Endothelial cell of umbilical vein (primary cell): ENCODE results near the gene CYFIP1. TPM values are rescaled to one million over a fixed set of nuclear protein-coding genes. Genes with fewer than 3 reads are reported as not detected.

Experiments
- BruUV-seq: library from RNA; stranded (reverse); fragments of 400-500 nt; replicated peaks from 2 replicates; lab custom pipeline; 2021; lab: Mats Ljungman, UMichigan
- CTCF ChIA-PET: fragments of 300-600, 350-600 bp; sonication (Branson Sonifier 250); formaldehyde crosslinking; loops from one replicate; lab custom pipeline; 2021; ENCODE audit warnings: antibody characterized with exemption, inconsistent platforms; lab: Charles Lee
- POLR2A ChIA-PET: fragments of 300-600, 350-600 bp; sonication (Branson Sonifier 250); formaldehyde crosslinking; loops from one replicate; lab custom pipeline; 2021; ENCODE audit warnings: antibody characterized with exemption, inconsistent platforms; lab: Charles Lee
- DNase-seq: peaks from one replicate; pipeline ENCODE4 v3.0.0-alpha.2; 2011; ENCODE audit warnings: low read depth, low spot score
- FAIRE-seq: peaks from 2 replicates; lab custom pipeline; 2011; peaks lifted over from hg19 to GRCh38; lab: Jason Lieb, UNC
- H2AFZ ChIP-seq: 2 replicates; pipeline ENCODE4 v1.6.0; 2012; ENCODE audit warnings: low read depth, low read length, control low read depth, inconsistent platforms
- H3K27ac ChIP-seq: 2 replicates; pipeline ENCODE4 v1.5.1; 2011; ENCODE audit warnings: low read depth, mild to moderate bottlenecking, control low read depth, low read length, moderate library complexity; ENCODE audit not compliant: insufficient read depth
- H3K27me3 ChIP-seq, 2 experiments: 2 replicates each; pipeline versions ENCODE4 v1.6.0 to v1.6.1; 2011; ENCODE audit warnings: low read length in 2 of 2, mixed read lengths in 1 of 2; ENCODE audit not compliant: control insufficient read depth in 2 of 2, insufficient read depth in 2 of 2
- H3K36me3 ChIP-seq, 2 experiments: 2 replicates in 1 of 2; 3 replicates in 1 of 2; pipeline ENCODE4 v1.5.1; 2011; ENCODE audit warnings: low read length in 2 of 2, mild to moderate bottlenecking in 1 of 2, moderate library complexity in 1 of 2; ENCODE audit not compliant: control insufficient read depth in 2 of 2, insufficient read depth in 2 of 2; ENCODE audit errors: extremely low read depth in 1 of 2
- H3K4me1 ChIP-seq: 3 replicates; pipeline ENCODE4 v1.5.1; 2011; ENCODE audit warnings: mild to moderate bottlenecking, low read length; ENCODE audit not compliant: control insufficient read depth, insufficient read depth; ENCODE audit errors: extremely low read depth
- H3K4me2 ChIP-seq: 2 replicates; pipeline ENCODE4 v1.6.1; 2011; ENCODE audit warnings: low read length, control low read depth, mixed read lengths; ENCODE audit not compliant: insufficient read depth
- H3K4me3 ChIP-seq, 3 experiments: fragments of 200-600 bp in 1 of 3; sonication (generic), shearing (Covaris generic) in 1 of 3; replicated peaks in 1 of 3; 2 replicates each; pipeline ENCODE4 v1.5.1; 2011 to 2016; ENCODE audit warnings: control low read depth in 3 of 3, low read length in 3 of 3, mild to moderate bottlenecking in 2 of 3, inconsistent platforms in 1 of 3, low read depth in 1 of 3, moderate library complexity in 1 of 3; ENCODE audit not compliant: insufficient read depth in 1 of 3
- H3K79me2 ChIP-seq: 2 replicates; pipeline ENCODE4 v1.6.0; 2012; ENCODE audit warnings: low read length, inconsistent platforms; ENCODE audit not compliant: control insufficient read depth, insufficient read depth
- H3K9ac ChIP-seq: replicated peaks from 2 replicates; pipeline ENCODE3; 2011; ENCODE audit warnings: low read length, control low read depth; ENCODE audit not compliant: insufficient read depth; ENCODE audit errors: extremely low read depth
- H3K9me1 ChIP-seq: replicated peaks from 3 replicates; pipeline ENCODE4 v1.6.0; 2011; ENCODE audit warnings: mild to moderate bottlenecking, low read length; ENCODE audit not compliant: control insufficient read depth, insufficient read depth; ENCODE audit errors: extremely low read depth
- H3K9me3 ChIP-seq: replicated peaks from 2 replicates; pipeline ENCODE4 v1.5.1; 2012; ENCODE audit warnings: low read length, inconsistent platforms; ENCODE audit not compliant: control insufficient read depth, insufficient read depth
- H4K20me1 ChIP-seq: replicated peaks from 2 replicates; pipeline ENCODE3; 2011; ENCODE audit warnings: mild to moderate bottlenecking, low read length; ENCODE audit not compliant: control insufficient read depth, insufficient read depth; ENCODE audit errors: extremely low read depth
- EZH2 ChIP-seq: IDR thresholded peaks from 2 replicates; pipeline ENCODE4 v1.6.1; 2012; ENCODE audit warnings: borderline replicate concordance, low read depth, mild to moderate bottlenecking, moderate library complexity, low read length, inconsistent platforms; ENCODE audit not compliant: severe bottlenecking
- FOS ChIP-seq: IDR thresholded peaks from 2 replicates; pipeline ENCODE4 v1.6.1; 2011; ENCODE audit warnings: mild to moderate bottlenecking, low read length, moderate library complexity, borderline replicate concordance; ENCODE audit not compliant: insufficient read depth
- GATA2 ChIP-seq: IDR thresholded peaks from 2 replicates; pipeline ENCODE4 v1.7.0; 2011; ENCODE audit warnings: low read depth, mild to moderate bottlenecking, moderate library complexity, mixed read lengths, low read length; ENCODE audit not compliant: insufficient read length, insufficient read depth
- JUN ChIP-seq: IDR thresholded peaks from 2 replicates; pipeline ENCODE4 v1.6.1; 2011; ENCODE audit warnings: borderline replicate concordance, low read depth; ENCODE audit not compliant: insufficient read length, insufficient read depth
- MYC ChIP-seq: IDR thresholded peaks from one replicate; pipeline ENCODE4 v1.6.1; 2011; ENCODE audit warnings: mild to moderate bottlenecking, low read depth, low read length
- POLR2A ChIP-seq: IDR thresholded peaks from 2 replicates; pipeline ENCODE4 v1.6.1; 2012; ENCODE audit warnings: low read depth, mild to moderate bottlenecking, control low read depth, low read length
- POLR2AphosphoS5 ChIP-seq: IDR thresholded peaks from 2 replicates; pipeline ENCODE4 v1.6.1; 2012; ENCODE audit warnings: low read depth, mild to moderate bottlenecking, control low read depth, low read length, moderate library complexity; ENCODE audit not compliant: insufficient read depth
- dilution Hi-C: fragments of 300-500 bp; cut with MboI; formaldehyde crosslinking; loops from one replicate; pipeline ENCODE4 v1.15.0; 2019; ENCODE audit warnings: low sequenced_read_pairs; ENCODE audit not compliant: extremely low pct_ligation_motif_present
- intact Hi-C: fragments of 100-400 bp; cut with micrococcal nuclease; formaldehyde crosslinking; loops from one replicate; pipeline ENCODE4 v1.10.0; 2022
- polyA plus RNA-seq, 4 experiments: library from polyadenylated mRNA; depleted of rRNA in 3 of 4; stranded (reverse) in 3 of 4; unstranded in 1 of 4; fragments of >200 nt; gene quantifications; 2 replicates each; pipeline versions ENCODE4 v1.2.1 to v1.2.3, GENCODE V29; 2011 to 2012; ENCODE audit warnings: missing spikeins in 1 of 4
- total RNA-seq: library from RNA; stranded (reverse); gene quantifications from 2 replicates; pipeline ENCODE4 v1.2.3, GENCODE V29; 2021
- TF ChIP-seq, protein P1 (sequence below), 2 donors: IDR thresholded peaks; 1 replicate in 1 of 2; 2 replicates in 1 of 2; pipeline ENCODE4 v1.5.1; 2011; ENCODE audit warnings: low read length in 2 of 2, mild to moderate bottlenecking in 2 of 2, moderate library complexity in 2 of 2, control low read depth in 1 of 2, inconsistent platforms in 1 of 2, low read depth in 1 of 2; ENCODE audit not compliant: insufficient read depth in 1 of 2; ENCODE audit errors: extremely low read depth in 1 of 2
- TF ChIP-seq, protein P2 (sequence below): IDR thresholded peaks from 2 replicates; pipeline ENCODE4 v1.6.1; 2011; ENCODE audit not compliant: insufficient read depth, insufficient read length

The CYFIP1 gene
- total and polyA plus RNA-seq, 2 donors (not counting 3 experiments of a cell fraction or from before 2014, with no cell fraction given) = 81.4 to 158 TPM

DNA sequence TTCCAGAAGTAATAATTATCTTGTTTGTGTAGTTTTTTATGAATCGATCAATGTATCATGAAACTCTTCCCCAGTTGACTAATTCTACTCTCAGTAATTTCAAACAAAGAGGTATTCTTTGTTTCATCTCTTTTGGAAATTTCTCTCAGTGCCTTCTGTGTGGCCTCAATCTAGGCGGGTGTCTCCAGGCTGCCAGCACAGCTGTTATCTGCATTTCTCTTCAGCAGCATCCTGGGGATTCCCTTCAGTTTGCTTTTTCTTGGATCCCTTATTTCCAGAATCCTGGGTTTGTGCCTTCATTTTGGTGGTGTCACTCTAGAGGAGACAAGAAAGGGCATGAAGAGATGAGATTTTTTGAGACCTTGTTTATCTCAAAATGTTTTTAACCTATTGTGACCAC lies 119.0 kb downstream of the CYFIP1 start:
- no peaks in the 10 kb centered on the region for H3K9me1 ChIP-seq
- no peak overlapping the region for H3K4me2 ChIP-seq
- H3K27ac ChIP-seq = no peak overlapping the region
- no peaks in the 10 kb centered on the region for H4K20me1 ChIP-seq
- dilution Hi-C loops (no loop called here), intact Hi-C loops (no loop called here)
- H2AFZ ChIP-seq = no peak overlapping the region
- H3K9me3 ChIP-seq = no peaks in the 10 kb centered on the region
- POLR2A ChIA-PET = no interaction called here
- no peak overlapping the region for H3K4me3 ChIP-seq
- DNase-seq (no peak), FAIRE-seq (no peak)
- H3K36me3 ChIP-seq = peaks cover 10 to 20% of the 10 kb centered on the region in 2 experiments
- H3K79me2 ChIP-seq = peaks cover 24% of the 10 kb centered on the region
- no peaks in the 10 kb centered on the region for H3K4me1 ChIP-seq
- H3K27me3 ChIP-seq = no peaks in the 10 kb centered on the region
- BruUV-seq = no TSS peak
- no peak overlapping the region for H3K9ac ChIP-seq
- CTCF ChIA-PET = no interaction called here
- TF ChIP-seq POLR2AphosphoS5 = no peak
- TF ChIP-seq GATA2 = no peak

DNA sequence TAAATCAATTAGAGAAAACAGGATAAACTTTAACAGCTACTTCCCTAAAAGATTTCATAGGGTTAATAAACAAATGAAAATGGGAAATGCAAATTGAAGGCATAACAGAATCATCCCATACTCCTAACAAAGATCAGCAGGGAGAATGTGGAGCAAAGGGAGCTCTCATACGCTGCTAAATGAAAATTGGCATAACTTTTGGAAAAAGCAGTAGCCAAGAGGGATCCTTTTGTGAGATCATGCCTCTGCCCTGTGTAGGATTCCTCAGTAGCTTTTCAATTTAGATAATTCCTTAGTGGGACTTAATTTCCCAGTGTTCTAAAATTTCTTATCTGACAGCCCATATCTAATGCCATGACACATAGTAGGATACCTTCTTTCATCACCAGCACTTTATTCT lies 123.5 kb downstream of the CYFIP1 start:
- Histone ChIP-seq H3K36me3 (peaks cover 8 to 12% of the 10 kb centered on the region in 2 experiments), H3K4me2 (no peak overlapping the region), H3K9ac (no peak overlapping the region), H3K4me1 (no peaks in the 10 kb centered on the region), H3K4me3 (no peak overlapping the region), H4K20me1 (no peaks in the 10 kb centered on the region), H2AFZ (no peak overlapping the region), H3K9me3 (no peaks in the 10 kb centered on the region), H3K27ac (no peak overlapping the region), H3K27me3 (no peaks in the 10 kb centered on the region), H3K79me2 (peaks cover 10% of the 10 kb centered on the region), H3K9me1 (no peaks in the 10 kb centered on the region)
- DNase-seq = no peak
- no peak for TF ChIP-seq POLR2AphosphoS5
- no peak for TF ChIP-seq JUN
- no peak for TF ChIP-seq EZH2
- TF ChIP-seq, protein P1, sequence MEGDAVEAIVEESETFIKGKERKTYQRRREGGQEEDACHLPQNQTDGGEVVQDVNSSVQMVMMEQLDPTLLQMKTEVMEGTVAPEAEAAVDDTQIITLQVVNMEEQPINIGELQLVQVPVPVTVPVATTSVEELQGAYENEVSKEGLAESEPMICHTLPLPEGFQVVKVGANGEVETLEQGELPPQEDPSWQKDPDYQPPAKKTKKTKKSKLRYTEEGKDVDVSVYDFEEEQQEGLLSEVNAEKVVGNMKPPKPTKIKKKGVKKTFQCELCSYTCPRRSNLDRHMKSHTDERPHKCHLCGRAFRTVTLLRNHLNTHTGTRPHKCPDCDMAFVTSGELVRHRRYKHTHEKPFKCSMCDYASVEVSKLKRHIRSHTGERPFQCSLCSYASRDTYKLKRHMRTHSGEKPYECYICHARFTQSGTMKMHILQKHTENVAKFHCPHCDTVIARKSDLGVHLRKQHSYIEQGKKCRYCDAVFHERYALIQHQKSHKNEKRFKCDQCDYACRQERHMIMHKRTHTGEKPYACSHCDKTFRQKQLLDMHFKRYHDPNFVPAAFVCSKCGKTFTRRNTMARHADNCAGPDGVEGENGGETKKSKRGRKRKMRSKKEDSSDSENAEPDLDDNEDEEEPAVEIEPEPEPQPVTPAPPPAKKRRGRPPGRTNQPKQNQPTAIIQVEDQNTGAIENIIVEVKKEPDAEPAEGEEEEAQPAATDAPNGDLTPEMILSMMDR (IDR thresholded peaks at IDR 0.05; ENCODE audit: extremely low read depth in 1 of 2, insufficient read depth in 1 of 2, low read depth in 1 of 2, low read length in 2 of 2) = no peak
- TF ChIP-seq, protein P2, sequence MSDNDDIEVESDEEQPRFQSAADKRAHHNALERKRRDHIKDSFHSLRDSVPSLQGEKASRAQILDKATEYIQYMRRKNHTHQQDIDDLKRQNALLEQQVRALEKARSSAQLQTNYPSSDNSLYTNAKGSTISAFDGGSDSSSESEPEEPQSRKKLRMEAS = no peak
- TF ChIP-seq MYC = no peak
- no peak for TF ChIP-seq POLR2A
- no peak for TF ChIP-seq FOS
- BruUV-seq = no TSS peak
- intact Hi-C loops = no loop called here
- ChIA-PET POLR2A (no interaction called here), CTCF (no interaction called here)
- dilution Hi-C loops = no loop called here
- no peak for FAIRE-seq
